GM19328 (cell line): ENCODE data around the gene MYO18A.

ENCODE experiments used
- ATAC-seq: cut with Tn5 transposase; IDR thresholded peaks from one replicate; pipeline ENCODE4 v1.9.1; 2021; ENCODE audit warnings: mild to moderate bottlenecking, moderate library complexity; ENCODE audit not compliant: unreplicated experiment

The MYO18A gene

DNA sequence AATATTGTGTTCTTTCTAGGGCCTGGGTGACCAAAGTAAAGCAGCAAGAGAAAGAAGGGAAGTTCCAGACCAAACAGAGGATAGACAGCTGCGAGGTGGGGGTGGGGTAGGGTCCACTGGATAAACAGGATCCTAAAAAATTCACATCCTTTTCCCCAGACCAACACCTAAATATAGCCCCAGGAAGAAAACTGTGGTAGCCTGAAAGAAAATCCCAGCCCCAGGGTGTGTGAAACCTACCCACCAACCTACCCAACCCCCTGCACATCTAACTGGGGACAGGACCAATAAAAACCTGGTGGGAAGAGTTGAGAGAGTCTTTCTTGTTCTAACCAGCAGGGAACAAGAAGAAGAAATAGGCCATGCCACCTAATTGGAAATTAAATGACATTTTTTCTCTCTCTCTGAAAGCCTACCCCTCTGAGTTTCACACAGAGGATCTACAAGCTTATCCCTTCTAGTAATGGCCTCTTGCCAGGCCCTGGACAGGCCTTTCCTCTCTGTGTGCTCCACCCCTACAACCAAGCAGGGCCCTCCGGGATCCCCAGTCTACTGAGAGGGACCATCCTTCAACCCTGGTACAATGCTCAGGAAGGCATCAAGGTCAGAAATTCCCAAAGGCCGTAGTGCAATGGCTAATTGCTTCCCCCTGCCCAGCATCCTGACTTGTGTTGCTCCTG, 12.0 kb downstream of the MYO18A start:
- ATAC-seq, result no peak

- no peak for ATAC-seq
These were observed 12.7 kb downstream of the MYO18A start for GRCh38 chr17:29167393-29168078.

GRCh38 chr17:29166507-29166887, 13.7 kb downstream of the MYO18A start:
- no peak for ATAC-seq

DNA sequence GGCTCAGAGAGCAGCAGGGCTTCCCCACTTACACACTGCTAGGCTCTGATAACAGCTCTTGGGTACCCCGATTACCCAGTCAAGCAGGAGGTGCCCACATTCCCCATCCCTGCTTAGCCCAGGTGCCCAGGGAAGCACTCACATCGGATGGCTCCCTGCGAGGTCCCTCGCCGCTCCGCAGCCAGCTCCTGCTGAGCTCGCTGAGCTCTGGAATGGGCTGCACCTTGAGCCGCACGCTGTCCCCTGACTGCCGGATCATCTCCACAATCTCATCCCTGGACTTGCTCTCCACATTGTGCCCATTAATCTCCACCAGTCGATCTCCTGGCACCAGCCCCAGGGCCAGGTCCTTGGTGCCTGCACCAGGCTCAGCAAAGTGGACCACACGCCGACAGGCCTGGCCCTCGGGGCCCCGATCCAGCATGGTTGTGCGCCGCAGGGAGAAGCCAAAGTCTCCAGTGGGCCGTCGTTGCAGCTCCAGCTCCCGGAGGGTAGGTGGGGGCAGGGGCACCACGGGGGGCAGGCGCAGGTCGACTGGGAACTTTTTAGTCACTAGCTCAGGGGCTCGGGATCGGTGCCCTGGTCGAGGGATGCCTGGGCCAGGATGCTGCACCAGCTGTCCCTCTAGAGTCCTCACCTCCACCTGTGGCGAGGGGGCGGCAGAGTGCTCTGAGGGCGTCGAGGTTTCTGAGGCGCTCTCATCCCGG, 14.2 kb downstream of the MYO18A start:
- ATAC-seq, result no peak

- ATAC-seq, result no peak
These were observed 14.9 kb downstream of the MYO18A start for GRCh38 chr17:29165261-29165660.

GRCh38 chr17:29163563-29163962, 16.6 kb downstream of the MYO18A start:
- no peak for ATAC-seq

DNA sequence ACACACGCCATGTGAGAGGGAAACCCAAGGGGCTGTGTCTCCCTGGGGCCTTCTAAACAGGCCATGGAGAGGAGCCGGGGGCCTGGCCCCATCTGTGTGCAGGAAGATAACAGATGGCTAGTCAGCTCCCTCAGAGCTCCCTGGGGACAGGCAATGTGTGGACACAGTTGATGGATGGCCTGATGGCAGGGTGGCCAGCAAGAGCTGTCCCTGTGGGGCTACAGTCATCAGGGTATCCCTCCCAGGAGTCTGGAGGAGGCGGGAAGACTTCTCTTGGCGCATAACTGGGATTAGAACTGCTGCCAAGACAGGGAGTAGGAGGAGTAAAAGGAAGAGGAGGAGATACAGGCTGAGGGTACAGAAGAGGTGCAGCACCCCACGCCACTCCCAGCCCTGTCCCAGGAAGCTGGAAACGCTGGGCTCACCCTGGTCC, 17.3 kb downstream of the MYO18A start:
- no peak for ATAC-seq

DNA sequence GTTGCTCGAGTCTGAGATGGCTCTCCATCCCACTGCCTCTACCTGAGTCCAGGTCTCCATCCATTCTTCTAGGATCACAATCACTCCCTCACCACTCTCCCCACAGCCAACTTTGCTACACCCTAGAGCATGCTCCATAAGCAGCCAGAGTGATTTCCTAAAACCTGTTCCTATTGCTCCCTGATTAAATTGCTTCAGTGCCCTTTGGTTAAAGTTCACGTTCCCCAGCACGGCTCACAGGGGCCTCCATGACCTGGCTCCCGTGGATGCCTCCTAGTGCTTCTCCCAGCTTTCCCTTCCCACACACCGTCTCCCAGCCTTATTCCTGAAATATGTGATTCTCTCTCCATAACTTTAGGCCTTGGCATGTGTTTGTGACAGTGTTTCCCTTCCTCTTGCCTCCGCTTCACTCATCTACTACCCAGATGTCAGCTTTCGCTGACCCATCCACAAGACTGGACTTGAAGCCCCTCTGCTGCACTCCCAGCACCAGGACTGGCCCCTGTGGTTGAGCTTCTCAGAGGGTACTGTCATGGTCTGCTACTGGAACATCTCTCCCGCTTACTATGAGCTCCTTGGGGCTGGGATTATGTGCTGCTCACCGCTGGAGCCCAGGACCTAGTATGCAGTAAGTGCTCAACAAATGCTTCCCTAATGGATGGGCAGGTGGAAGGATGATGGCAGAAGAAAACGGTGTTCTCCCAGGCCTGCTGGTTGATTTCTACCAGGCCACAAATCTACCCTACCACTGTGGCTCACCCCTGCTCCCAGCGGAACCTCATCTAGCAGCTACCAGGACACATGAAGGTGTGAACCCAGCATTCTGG, 17.9 kb downstream of the MYO18A start:
- ATAC-seq, result no peak

DNA sequence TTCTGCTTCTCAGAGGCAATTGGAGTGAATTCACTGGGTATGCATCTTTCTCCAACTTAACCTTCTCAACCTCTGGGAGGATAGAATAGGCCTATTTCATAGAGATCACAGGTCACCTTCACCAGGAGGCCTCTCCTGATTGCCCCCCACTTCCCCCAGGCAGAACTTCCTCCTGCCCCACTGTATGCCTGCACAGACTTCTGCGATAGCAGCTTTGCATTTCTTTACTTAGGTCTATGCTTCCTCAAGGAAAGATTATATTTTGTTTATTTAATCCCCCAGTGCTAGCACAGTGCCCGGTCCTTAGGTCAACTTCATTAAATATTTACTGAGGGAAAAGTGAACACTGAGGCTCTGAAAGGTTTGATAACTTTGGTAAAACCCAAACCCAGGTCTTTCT, 19.9 kb downstream of the MYO18A start:
- no peak for ATAC-seq

GRCh38 chr17:29159306-29159860, 20.8 kb downstream of the MYO18A start:
- no peak for ATAC-seq

DNA sequence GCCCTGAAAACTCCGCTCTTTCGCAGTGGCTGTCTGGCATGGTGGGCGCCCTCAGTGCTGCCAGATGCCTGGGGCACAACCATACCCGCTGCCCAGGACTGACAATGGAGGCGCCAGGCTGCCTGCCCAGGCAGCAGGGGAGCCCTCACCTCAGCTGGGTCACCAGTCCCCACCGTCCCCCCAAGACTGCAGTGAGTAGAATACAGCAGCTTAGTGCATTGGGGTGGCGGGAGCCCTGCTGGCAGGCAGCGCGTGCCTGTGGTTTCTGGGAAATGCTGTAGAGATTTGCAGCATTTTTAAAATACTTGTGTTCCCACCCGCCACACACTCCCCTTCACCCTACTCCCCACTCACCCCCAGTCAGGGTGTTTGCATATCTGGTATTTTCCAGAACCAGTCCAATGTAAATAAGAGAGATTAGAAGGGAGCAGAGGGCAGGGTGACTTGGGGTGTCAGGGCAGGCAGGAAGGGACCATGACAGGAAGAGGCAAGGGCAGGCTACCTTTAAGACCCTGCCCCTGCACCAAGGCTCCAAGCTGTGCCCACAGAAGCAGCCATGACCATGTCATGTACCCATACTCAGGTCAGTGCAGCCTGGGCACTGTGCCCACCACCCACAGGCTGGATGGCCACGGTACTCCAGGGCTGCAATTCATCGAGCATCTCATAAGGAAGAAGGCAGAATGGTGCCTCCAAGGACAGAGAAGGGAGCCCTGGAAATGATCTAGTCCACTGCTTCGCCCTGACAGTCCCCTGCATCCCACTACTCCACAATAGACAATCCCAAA, 21.5 kb downstream of the MYO18A start:
- ATAC-seq, result no peak

- ATAC-seq, result no peak
These were observed 22.1 kb downstream of the MYO18A start for GRCh38 chr17:29158096-29158487.

DNA sequence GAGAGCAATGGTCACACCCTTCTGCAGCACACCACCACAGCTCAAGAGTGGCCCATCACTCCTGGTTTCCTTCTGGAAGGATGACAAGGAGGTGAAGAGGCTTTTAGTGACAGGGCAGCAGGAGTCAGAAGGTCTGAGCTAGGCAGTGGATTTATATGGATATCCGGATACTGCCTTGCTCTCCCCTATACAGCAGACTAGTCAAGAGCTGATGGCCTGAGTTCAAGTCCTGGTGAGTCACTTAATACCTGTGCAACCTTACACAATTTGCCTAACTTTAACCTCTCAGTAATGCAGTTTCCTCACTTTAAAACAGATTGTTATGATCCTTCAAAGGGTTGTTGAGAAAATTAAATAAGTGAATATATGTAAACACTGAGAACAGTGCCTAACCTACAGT, 22.9 kb downstream of the MYO18A start:
- no peak for ATAC-seq

DNA sequence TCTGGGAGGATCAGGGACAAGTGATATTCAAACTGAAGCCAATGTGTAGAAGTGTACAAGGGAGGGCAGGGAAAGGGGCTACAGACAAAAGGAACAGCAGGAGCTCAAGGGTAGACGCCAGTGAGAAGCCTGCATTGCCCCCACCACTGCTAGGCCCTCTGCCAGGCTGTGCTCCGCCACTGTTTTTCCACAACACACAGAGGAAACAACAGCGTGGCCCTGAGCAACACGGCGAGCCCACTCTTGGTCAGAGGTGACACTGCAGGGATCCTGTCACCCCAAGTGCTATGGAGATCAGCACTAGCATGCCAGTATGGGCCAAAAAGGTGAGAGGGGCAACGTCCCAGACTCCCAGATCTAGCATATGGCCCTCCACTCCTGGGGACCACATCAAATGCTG, 23.4 kb downstream of the MYO18A start:
- ATAC-seq, result no peak

DNA sequence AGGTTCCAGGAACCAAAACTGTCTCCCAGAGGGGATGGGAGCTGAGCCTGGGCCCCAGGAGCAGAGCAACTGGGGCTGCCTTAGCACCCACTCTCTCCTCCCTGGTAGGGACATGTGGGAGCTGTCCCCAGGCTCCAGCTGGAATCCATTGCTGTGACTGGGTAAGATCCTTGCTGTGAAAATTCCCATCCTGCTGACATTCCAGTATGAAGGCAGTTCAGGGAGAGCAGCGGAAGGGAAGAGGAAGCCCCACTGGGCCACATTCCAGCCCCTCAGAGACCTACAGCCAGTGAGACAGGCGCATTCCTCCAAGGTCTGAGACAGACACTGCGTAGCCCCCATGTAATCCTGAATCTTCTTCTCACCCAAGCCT, 24.2 kb downstream of the MYO18A start:
- no peak for ATAC-seq

DNA sequence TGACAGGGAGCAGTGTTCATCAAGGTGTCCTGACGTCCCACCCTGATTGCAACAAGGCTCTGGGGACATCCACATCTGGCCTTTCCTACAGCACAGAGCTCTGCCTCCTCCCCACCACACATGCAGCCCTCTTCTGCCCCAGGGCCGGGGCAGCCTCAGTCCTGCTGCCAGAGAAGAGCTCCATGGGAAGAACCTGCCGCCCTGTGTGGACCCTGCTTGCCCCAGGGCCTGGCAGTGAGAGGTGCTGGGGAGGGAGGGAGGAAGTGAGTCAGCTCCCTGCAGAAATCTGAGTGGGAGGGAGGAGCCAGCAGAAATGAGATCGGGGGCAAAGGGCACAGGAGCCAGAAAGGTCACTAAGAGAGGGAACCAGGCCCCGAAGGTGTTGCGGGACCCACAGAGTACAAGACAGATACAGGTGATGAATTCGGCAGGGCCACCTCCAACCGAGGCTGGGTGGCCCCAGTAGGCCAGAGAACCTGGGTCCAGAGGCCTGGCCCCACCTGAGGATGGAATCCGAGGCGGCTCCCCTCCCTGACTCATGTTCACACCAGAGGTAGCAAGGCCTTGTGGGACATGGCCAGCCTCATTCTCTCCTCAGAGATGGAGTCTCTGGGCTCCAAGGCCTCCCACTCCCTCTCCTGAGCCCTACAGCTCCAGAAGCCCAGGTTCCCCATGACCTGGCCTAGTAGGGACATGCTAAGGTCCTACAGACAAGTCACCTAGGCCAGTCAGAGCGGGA, 24.8 kb downstream of the MYO18A start:
- ATAC-seq, result no peak

- ATAC-seq, result no peak
These were observed 25.5 kb downstream of the MYO18A start for GRCh38 chr17:29154516-29155226.

DNA sequence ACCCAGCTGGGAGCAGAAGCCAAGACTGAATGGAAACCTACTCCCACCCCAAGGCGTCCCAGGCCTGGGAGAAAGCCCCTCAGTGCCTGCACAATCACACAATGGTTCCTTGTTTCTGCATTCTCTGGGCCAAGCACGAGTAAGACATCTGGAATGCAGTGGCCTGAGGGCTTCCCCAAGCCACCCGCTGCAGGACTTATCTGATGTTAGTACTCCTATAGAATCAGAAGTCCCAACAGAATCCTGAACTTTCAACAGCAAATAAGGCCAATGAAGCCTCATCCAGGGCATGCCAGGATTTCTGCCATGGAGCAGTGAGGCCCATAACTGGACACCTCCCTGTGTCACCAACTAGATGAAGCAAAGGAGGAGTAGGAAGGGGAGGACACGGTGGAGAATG, 28.6 kb downstream of the MYO18A start:
- ATAC-seq, result no peak

GRCh38 chr17:29150161-29150560, 30.0 kb downstream of the MYO18A start:
- ATAC-seq, result no peak
